Retina (tissue), 1 donor: ENCODE results near the gene KIAA0586.

Source experiments
- DNase-seq: peaks from one replicate; pipeline ENCODE4 v3.0.0-alpha.2; 2016

The KIAA0586 gene

GRCh38 chr14:58599707-58600106 is 172.2 kb downstream of the KIAA0586 start:
- no peak for DNase-seq
